HepG2 (cell line): ENCODE results near the gene TOM1L2. TPM values are rescaled to one million over a fixed set of nuclear protein-coding genes. Genes with fewer than 3 reads are reported as not detected.

Experiments
- ATAC-seq: fragments of 200-7000 bp; cut with Tn5 transposase; 3 replicates; pipeline ENCODE4 v1.9.1; 2020; ENCODE audit warnings: mild to moderate bottlenecking, moderate library complexity
- BruUV-seq: library from RNA; stranded (reverse); fragments of 400-500 nt; replicated peaks from 2 replicates; lab custom pipeline; 2021; lab: Mats Ljungman, UMichigan
- CTCF ChIA-PET: fragments of 300-600 bp; formaldehyde crosslinking; extraction: SDS; loops from one replicate; lab custom pipeline; 2021; ENCODE audit warnings: low total read pairs, inconsistent platforms, low intra/inter-chr PET ratio; lab: Yijun Ruan, JAX
- POLR2A ChIA-PET: fragments of 350-600 bp; sonication (Branson Sonifier 250); formaldehyde crosslinking; loops from one replicate; lab custom pipeline; 2020; ENCODE audit warnings: antibody characterized with exemption, inconsistent platforms; lab: Yijun Ruan, JAX
- DNase-seq: peaks from one replicate; pipeline ENCODE4 v3.0.0-alpha.2; 2015; ENCODE audit warnings: low spot score
- FAIRE-seq: peaks from 3 replicates; lab custom pipeline; 2011; peaks lifted over from hg19 to GRCh38; lab: Jason Lieb, UNC
- H2AFZ ChIP-seq: one replicate; pipeline ENCODE4 v1.6.1; 2011; ENCODE audit warnings: low read length, inconsistent platforms
- H3K27ac ChIP-seq: fragments of 300-600 bp; 3 replicates; pipeline ENCODE4 v1.8.0; 2011; ENCODE audit warnings: mixed run types, mild to moderate bottlenecking, mixed read lengths, low read length, inconsistent platforms; ENCODE audit not compliant: insufficient read depth; ENCODE audit errors: extremely low read length
- H3K27me3 ChIP-seq, 2 experiments: fragments of 200-600 bp in 1 of 2; 2 replicates in 1 of 2; 3 replicates in 1 of 2; pipeline versions ENCODE4 v1.6.0 to v1.8.0; 2011; ENCODE audit warnings: low read length in 2 of 2, mild to moderate bottlenecking in 2 of 2, moderate library complexity in 2 of 2, inconsistent platforms in 1 of 2; ENCODE audit not compliant: insufficient read depth in 2 of 2, control insufficient read depth in 1 of 2
- H3K36me3 ChIP-seq, 2 experiments: fragments of 200-600 bp in 1 of 2; replicated peaks in 1 of 2; 2 replicates in 1 of 2; 3 replicates in 1 of 2; pipeline versions ENCODE4 v1.5.1 to v1.8.0; 2011; ENCODE audit warnings: low read length in 2 of 2, inconsistent platforms in 1 of 2; ENCODE audit not compliant: insufficient read depth in 2 of 2, control insufficient read depth in 1 of 2
- H3K4me1 ChIP-seq: 2 replicates; pipeline ENCODE4 v1.5.1; 2012; ENCODE audit warnings: low read length, inconsistent platforms; ENCODE audit not compliant: insufficient read depth
- H3K4me2 ChIP-seq: 2 replicates; pipeline ENCODE4 v1.6.0; 2011; ENCODE audit warnings: low read depth, low read length, inconsistent platforms
- H3K4me3 ChIP-seq, 3 experiments: fragments of 200-600 bp in 1 of 3; sonication (generic), shearing (Covaris generic) in 1 of 3; replicated peaks in 1 of 3; 2 replicates each; pipeline ENCODE4 v1.5.1; 2011 to 2016; ENCODE audit warnings: low read length in 3 of 3, inconsistent platforms in 2 of 3, low read depth in 2 of 3, mild to moderate bottlenecking in 2 of 3, control low read depth in 1 of 3, mixed read lengths in 1 of 3; ENCODE audit not compliant: insufficient read depth in 1 of 3
- H3K79me2 ChIP-seq: one replicate; pipeline ENCODE4 v1.6.1; 2011; ENCODE audit warnings: low read length, inconsistent platforms; ENCODE audit not compliant: insufficient read depth
- H3K9ac ChIP-seq: 2 replicates; pipeline ENCODE4 v1.6.0; 2011; ENCODE audit warnings: mild to moderate bottlenecking, low read depth, low read length, inconsistent platforms; ENCODE audit not compliant: insufficient read depth
- H3K9me3 ChIP-seq: 2 replicates; pipeline ENCODE4 v1.5.1; 2012; ENCODE audit warnings: mild to moderate bottlenecking, low read length
- H4K20me1 ChIP-seq: 2 replicates; pipeline ENCODE4 v1.6.0; 2011; ENCODE audit warnings: inconsistent platforms, mild to moderate bottlenecking, low read length, moderate library complexity; ENCODE audit not compliant: insufficient read depth
- NFE2 ChIP-seq: sonication (generic); formaldehyde crosslinking; IDR thresholded peaks from 2 replicates; pipeline ENCODE4 v1.4.0; 2020; ENCODE audit warnings: missing genetic modification reagents
- PRDM4 ChIP-seq: sonication (generic); formaldehyde crosslinking; IDR thresholded peaks from 2 replicates; pipeline ENCODE4 v1.9.0; 2021; ENCODE audit warnings: missing genetic modification reagents, borderline replicate concordance
- SRSF4 ChIP-seq: fragments of 200-400 bp; formaldehyde crosslinking; IDR thresholded peaks from one replicate; pipeline ENCODE4 v1.6.1; 2018; ENCODE audit warnings: mild to moderate bottlenecking, low read depth, low read length, moderate library complexity; ENCODE audit not compliant: poor library complexity, severe bottlenecking
- USF2 ChIP-seq, 2 experiments: sonication (generic) in 1 of 2; formaldehyde crosslinking in 1 of 2; IDR thresholded peaks; 2 replicates each; pipeline versions ENCODE4 v1.5.1 to v1.6.1; 2011 to 2020; ENCODE audit warnings: borderline replicate concordance in 1 of 2, low read depth in 1 of 2, low read length in 1 of 2, mild to moderate bottlenecking in 1 of 2, missing genetic modification reagents in 1 of 2, moderate library complexity in 1 of 2
- ZNF496 ChIP-seq: sonication (generic); formaldehyde crosslinking; IDR thresholded peaks from 2 replicates; pipeline ENCODE4 v1.8.1; 2023; ENCODE audit warnings: mild to moderate bottlenecking, moderate library complexity, missing genetic modification reagents; ENCODE audit not compliant: insufficient replicate concordance
- ZNF552 ChIP-seq: sonication (generic); formaldehyde crosslinking; IDR thresholded peaks from 2 replicates; pipeline ENCODE4 v1.9.0; 2022; ENCODE audit warnings: missing genetic modification reagents, mild to moderate bottlenecking, borderline replicate concordance
- ZNF589 ChIP-seq: sonication (generic); formaldehyde crosslinking; conservative IDR thresholded peaks from 2 replicates; pipeline ENCODE4 v1.8.0; 2022; ENCODE audit warnings: mild to moderate bottlenecking, moderate library complexity, missing genetic modification reagents
- WGBS: methylation state at CpG from one replicate; pipeline ENCODE4 v1.1.6; 2017; ENCODE audit warnings: low lambda C conversion rate; 5-methylcytosine and 5-hydroxymethylcytosine counted together
- in situ Hi-C: cut with HindIII; loops from 2 replicates; pipeline ENCODE4 v1.10.0; 2017; ENCODE audit warnings: low pct_unique_long_range_greater_than_20kb; ENCODE audit not compliant: extremely low pct_ligation_motif_present
- intact Hi-C: fragments of 100-400 bp; cut with micrococcal nuclease; formaldehyde crosslinking; loops from one replicate; pipeline ENCODE4 v1.10.0; 2022; ENCODE audit not compliant: unreplicated experiment
- polyA plus RNA-seq, 8 experiments: library from polyadenylated mRNA; depleted of rRNA in 3 of 8; stranded (reverse) in 7 of 8; unstranded in 1 of 8; fragments of >200 nt; fragmentation: Illumina TruSeq in 4 of 8; extraction: Trizol in 4 of 8; gene quantifications; 2 replicates each; pipeline versions ENCODE4 v1.2.1 to v1.2.3, GENCODE V29; 2011 to 2016; ENCODE audit warnings: low read depth in 4 of 8, missing spikeins in 1 of 8, mixed read lengths in 1 of 8; ENCODE audit not compliant: insufficient read depth in 1 of 8
- total RNA-seq, 5 experiments: library from RNA; depleted of rRNA; stranded (reverse); fragments of >200 nt; fragmentation: Illumina TruSeq; extraction: Trizol; gene quantifications; 2 replicates each; pipeline ENCODE4 v1.2.3, GENCODE V29; 2016; ENCODE audit warnings: low read depth in 1 of 5
- TF ChIP-seq, protein P1 (sequence below), 2 experiments: sonication (generic) in 1 of 2; formaldehyde crosslinking in 1 of 2; IDR thresholded peaks; 2 replicates each; pipeline versions ENCODE4 v1.4.0 to v1.6.1; 2018 to 2020; ENCODE audit warnings: missing genetic modification reagents in 2 of 2, borderline replicate concordance in 1 of 2, low read depth in 1 of 2, mild to moderate bottlenecking in 1 of 2, missing biosample characterization in 1 of 2
- TF ChIP-seq, protein P2 (sequence below): fragments of 450-650 bp; IDR thresholded peaks from 2 replicates; pipeline ENCODE4 v1.6.1; 2016
- TF ChIP-seq, protein P3 (sequence below): sonication (generic); formaldehyde crosslinking; IDR thresholded peaks from 2 replicates; pipeline ENCODE4 v1.4.0; 2020; ENCODE audit warnings: missing genetic modification reagents, borderline replicate concordance

The TOM1L2 gene
- total and polyA plus RNA-seq, 2 of the 13 experiments (the other 11 are each of a cell fraction or from before 2014, with no cell fraction given), result 4.7 to 7.4 TPM

- peak; percentile 92 for DNase-seq
- TF ChIP-seq, protein P1, sequence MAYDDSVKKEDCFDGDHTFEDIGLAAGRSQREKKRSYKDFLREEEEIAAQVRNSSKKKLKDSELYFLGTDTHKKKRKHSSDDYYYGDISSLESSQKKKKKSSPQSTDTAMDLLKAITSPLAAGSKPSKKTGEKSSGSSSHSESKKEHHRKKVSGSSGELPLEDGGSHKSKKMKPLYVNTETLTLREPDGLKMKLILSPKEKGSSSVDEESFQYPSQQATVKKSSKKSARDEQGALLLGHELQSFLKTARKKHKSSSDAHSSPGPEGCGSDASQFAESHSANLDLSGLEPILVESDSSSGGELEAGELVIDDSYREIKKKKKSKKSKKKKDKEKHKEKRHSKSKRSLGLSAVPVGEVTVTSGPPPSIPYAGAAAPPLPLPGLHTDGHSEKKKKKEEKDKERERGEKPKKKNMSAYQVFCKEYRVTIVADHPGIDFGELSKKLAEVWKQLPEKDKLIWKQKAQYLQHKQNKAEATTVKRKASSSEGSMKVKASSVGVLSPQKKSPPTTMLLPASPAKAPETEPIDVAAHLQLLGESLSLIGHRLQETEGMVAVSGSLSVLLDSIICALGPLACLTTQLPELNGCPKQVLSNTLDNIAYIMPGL (CRISPR knock-in tag; IDR thresholded peaks at IDR 0.05; ENCODE audit: borderline replicate concordance in 1 of 2, low read depth in 1 of 2), result no peak
- TF ChIP-seq ZNF552 (CRISPR knock-in tag) (peak; percentile 88), PRDM4 (CRISPR knock-in tag) (no peak), NFE2 (CRISPR knock-in tag) (no peak), ZNF589 (CRISPR knock-in tag) (peak; percentile 82; the same call in 1 of the 2 replicates), USF2 (IDR thresholded peaks at IDR 0.05; ENCODE audit: low read depth, low read length) (peak; percentile 59; the same call in 1 of the 2 replicates), USF2 (CRISPR knock-in tag; IDR thresholded peaks at IDR 0.05; ENCODE audit: borderline replicate concordance) (peak; percentile 54; the same call in 1 of the 2 replicates), SRSF4 (no peak), ZNF496 (CRISPR knock-in tag) (no peak)
- TF ChIP-seq, protein P2, sequence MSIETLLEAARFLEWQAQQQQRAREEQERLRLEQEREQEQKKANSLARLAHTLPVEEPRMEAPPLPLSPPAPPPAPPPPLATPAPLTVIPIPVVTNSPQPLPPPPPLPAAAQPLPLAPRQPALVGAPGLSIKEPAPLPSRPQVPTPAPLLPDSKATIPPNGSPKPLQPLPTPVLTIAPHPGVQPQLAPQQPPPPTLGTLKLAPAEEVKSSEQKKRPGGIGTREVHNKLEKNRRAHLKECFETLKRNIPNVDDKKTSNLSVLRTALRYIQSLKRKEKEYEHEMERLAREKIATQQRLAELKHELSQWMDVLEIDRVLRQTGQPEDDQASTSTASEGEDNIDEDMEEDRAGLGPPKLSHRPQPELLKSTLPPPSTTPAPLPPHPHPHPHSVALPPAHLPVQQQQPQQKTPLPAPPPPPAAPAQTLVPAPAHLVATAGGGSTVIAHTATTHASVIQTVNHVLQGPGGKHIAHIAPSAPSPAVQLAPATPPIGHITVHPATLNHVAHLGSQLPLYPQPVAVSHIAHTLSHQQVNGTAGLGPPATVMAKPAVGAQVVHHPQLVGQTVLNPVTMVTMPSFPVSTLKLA, result peak; percentile 100
- TF ChIP-seq, protein P3, sequence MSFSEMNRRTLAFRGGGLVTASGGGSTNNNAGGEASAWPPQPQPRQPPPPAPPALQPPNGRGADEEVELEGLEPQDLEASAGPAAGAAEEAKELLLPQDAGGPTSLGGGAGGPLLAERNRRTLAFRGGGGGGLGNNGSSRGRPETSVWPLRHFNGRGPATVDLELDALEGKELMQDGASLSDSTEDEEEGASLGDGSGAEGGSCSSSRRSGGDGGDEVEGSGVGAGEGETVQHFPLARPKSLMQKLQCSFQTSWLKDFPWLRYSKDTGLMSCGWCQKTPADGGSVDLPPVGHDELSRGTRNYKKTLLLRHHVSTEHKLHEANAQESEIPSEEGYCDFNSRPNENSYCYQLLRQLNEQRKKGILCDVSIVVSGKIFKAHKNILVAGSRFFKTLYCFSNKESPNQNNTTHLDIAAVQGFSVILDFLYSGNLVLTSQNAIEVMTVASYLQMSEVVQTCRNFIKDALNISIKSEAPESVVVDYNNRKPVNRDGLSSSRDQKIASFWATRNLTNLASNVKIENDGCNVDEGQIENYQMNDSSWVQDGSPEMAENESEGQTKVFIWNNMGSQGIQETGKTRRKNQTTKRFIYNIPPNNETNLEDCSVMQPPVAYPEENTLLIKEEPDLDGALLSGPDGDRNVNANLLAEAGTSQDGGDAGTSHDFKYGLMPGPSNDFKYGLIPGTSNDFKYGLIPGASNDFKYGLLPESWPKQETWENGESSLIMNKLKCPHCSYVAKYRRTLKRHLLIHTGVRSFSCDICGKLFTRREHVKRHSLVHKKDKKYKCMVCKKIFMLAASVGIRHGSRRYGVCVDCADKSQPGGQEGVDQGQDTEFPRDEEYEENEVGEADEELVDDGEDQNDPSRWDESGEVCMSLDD (CRISPR knock-in tag), result peak; percentile 61; the same call in 1 of the 2 replicates
Observed at GRCh38 chr17:17830740-17831207, 141.4 kb downstream of the TOM1L2 start.

More at GRCh38 chr17:17830740-17831207, 141.4 kb downstream of the TOM1L2 start:
- Histone ChIP-seq H3K4me1 (peaks cover 96% of the 10 kb centered on the region), H3K9ac (peak overlapping the region; percentile 43), H3K27me3 (no peaks in the 10 kb centered on the region), H2AFZ (no peak overlapping the region), H3K4me2 (peak overlapping the region; percentile 48), H3K9me3 (no peaks in the 10 kb centered on the region), H3K4me3 (peak overlapping the region in 1 of 3 experiments; percentile 37; a peak in 1 of 6 replicates), H3K36me3 (peaks cover 14 to 44% of the 10 kb centered on the region in 2 experiments), H4K20me1 (peaks cover 64% of the 10 kb centered on the region; the same call in 1 of the 2 replicates), H3K27ac (peak overlapping the region; percentile 75), H3K79me2 (peaks cover 93% of the 10 kb centered on the region)
- FAIRE-seq, result peak; percentile 97
- in situ Hi-C loops, result no loop called here
- WGBS, result 0% methylated on average over 5 of the region's 6 CpGs
- peak; percentile 98 for ATAC-seq
- intact Hi-C loops, result no loop called here
- ChIA-PET CTCF (no interaction called here), POLR2A (interaction anchor here (1.0 to 1.9 kb wide), 5 partner anchors 8 to 19 kb away, joined by 3 to 12 read pairs (median 7); no protein-coding TSS in a partner anchor)
- BruUV-seq, result no TSS peak
